ENCODE measurements around the gene PSMA6. TPM values are rescaled to one million over a fixed set of nuclear protein-coding genes. Genes with fewer than 3 reads are reported as not detected.

PSMA6 gene
- polyA plus RNA-seq, 1 donor (not counting 4 experiments of a cell fraction or from before 2014, with no cell fraction given) = 326 TPM

- Histone ChIP-seq H3K27ac (ENCODE audit: control insufficient read depth, insufficient read depth, low read length) (no peak overlapping the region), H3K79me2 (ENCODE audit: control insufficient read depth, insufficient read depth, low read length) (no peaks in the 10 kb centered on the region), H3K9ac (ENCODE audit: control insufficient read depth, extremely low read depth, insufficient read depth, low read length) (no peak overlapping the region), H4K20me1 (ENCODE audit: control insufficient read depth, extremely low read depth, insufficient read depth, low read length) (no peaks in the 10 kb centered on the region), H3K4me3 (ENCODE audit: control insufficient read depth in 2 of 3, extremely low read depth in 1 of 3, insufficient read depth in 2 of 3, low read depth in 1 of 3, low read length in 3 of 3) (no peak overlapping the region), H3K9me1 (ENCODE audit: control insufficient read depth, extremely low read depth, insufficient read depth, low read length) (peaks cover 3% of the 10 kb centered on the region), H3K9me3 (ENCODE audit: control insufficient read depth, low read depth, low read length) (peaks cover 2% of the 10 kb centered on the region), H2AFZ (ENCODE audit: control insufficient read depth, low read length) (no peak overlapping the region), H3K27me3 (ENCODE audit: control insufficient read depth, extremely low read depth, insufficient read depth, low read length) (no peaks in the 10 kb centered on the region), H3K4me1 (ENCODE audit: control insufficient read depth, extremely low read depth, insufficient read depth, low read length) (peaks cover 26% of the 10 kb centered on the region), H3K36me3 (ENCODE audit: control insufficient read depth in 2 of 2, extremely low read depth in 1 of 2, insufficient read depth in 2 of 2, low read length in 2 of 2) (no peaks in the 10 kb centered on the region), H3K4me2 (ENCODE audit: control insufficient read depth, extremely low read depth, insufficient read depth, low read depth, low read length) (no peak overlapping the region)
- no peak for FAIRE-seq
- no peak for TF ChIP-seq EZH2 (IDR thresholded peaks at IDR 0.05; ENCODE audit: low read length)
- TF ChIP-seq CTCF (optimal IDR thresholded peaks at IDR 0.05 in 1 of 3, IDR thresholded peaks at IDR 0.05 in 1 of 3, conservative IDR thresholded peaks at IDR 0.05 in 1 of 3; ENCODE audit: extremely low read depth in 1 of 3, insufficient read depth in 2 of 3, low read length in 3 of 3) = no peak
- dilution Hi-C loops (cut with MboI; ENCODE audit: extremely low pct_ligation_motif_present, low sequenced_read_pairs) = no loop called here
- no peak for DNase-seq (ENCODE audit: low read depth, low spot score)
These were observed 74.4 kb downstream of the PSMA6 start for GRCh38 chr14:35366521-35366976.

- no peaks in the 10 kb centered on the region for H3K27me3 ChIP-seq (ENCODE audit: control insufficient read depth, extremely low read depth, insufficient read depth, low read length)
- TF ChIP-seq EZH2 (IDR thresholded peaks at IDR 0.05; ENCODE audit: low read length) (no peak), CTCF (optimal IDR thresholded peaks at IDR 0.05 in 1 of 3, IDR thresholded peaks at IDR 0.05 in 1 of 3, conservative IDR thresholded peaks at IDR 0.05 in 1 of 3; ENCODE audit: extremely low read depth in 1 of 3, insufficient read depth in 2 of 3, low read length in 3 of 3) (no peak)
- H4K20me1 ChIP-seq (ENCODE audit: control insufficient read depth, extremely low read depth, insufficient read depth, low read length) = no peaks in the 10 kb centered on the region
- no peak overlapping the region for H3K4me2 ChIP-seq (ENCODE audit: control insufficient read depth, extremely low read depth, insufficient read depth, low read depth, low read length)
- H3K4me3 ChIP-seq (ENCODE audit: control insufficient read depth in 2 of 3, extremely low read depth in 1 of 3, insufficient read depth in 2 of 3, low read depth in 1 of 3, low read length in 3 of 3) = no peak overlapping the region
- H3K4me1 ChIP-seq (ENCODE audit: control insufficient read depth, extremely low read depth, insufficient read depth, low read length) = peaks cover 26% of the 10 kb centered on the region
- FAIRE-seq (no peak), DNase-seq (ENCODE audit: low read depth, low spot score) (no peak)
- H3K36me3 ChIP-seq (ENCODE audit: control insufficient read depth in 2 of 2, extremely low read depth in 1 of 2, insufficient read depth in 2 of 2, low read length in 2 of 2) = no peaks in the 10 kb centered on the region
- dilution Hi-C loops (cut with MboI; ENCODE audit: extremely low pct_ligation_motif_present, low sequenced_read_pairs) = no loop called here
- peaks cover 3% of the 10 kb centered on the region for H3K9me1 ChIP-seq (ENCODE audit: control insufficient read depth, extremely low read depth, insufficient read depth, low read length)
- no peak overlapping the region for H3K27ac ChIP-seq (ENCODE audit: control insufficient read depth, insufficient read depth, low read length)
- H3K9ac ChIP-seq (ENCODE audit: control insufficient read depth, extremely low read depth, insufficient read depth, low read length) = no peak overlapping the region
- no peak overlapping the region for H2AFZ ChIP-seq (ENCODE audit: control insufficient read depth, low read length)
- peaks cover 4% of the 10 kb centered on the region for H3K9me3 ChIP-seq (ENCODE audit: control insufficient read depth, low read depth, low read length)
- H3K79me2 ChIP-seq (ENCODE audit: control insufficient read depth, insufficient read depth, low read length) = no peaks in the 10 kb centered on the region
These were observed 74.8 kb downstream of the PSMA6 start for GRCh38 chr14:35367056-35367372.

Other genes with a start within 250 kb of the PSMA6 start
- 39.7 to 53.1 TPM (median 41.6 TPM) in 3 replicates for gene FAM177A1, start 246.1 kb upstream of the PSMA6 start, polyA plus RNA-seq
- 4.2 to 9.8 TPM (median 7.7 TPM) in 3 replicates for gene PPP2R3C, start 170.4 kb upstream of the PSMA6 start, polyA plus RNA-seq
- gene PRORP, start 169.8 kb upstream of the PSMA6 start, polyA plus RNA-seq = 46.6 to 51.9 TPM (median 48.2 TPM) in 3 replicates
- 35.2 to 123 TPM (median 92.6 TPM) in 3 replicates for gene NFKBIA, start 112.4 kb downstream of the PSMA6 start, polyA plus RNA-seq
- not detected in 3 replicates for gene INSM2, start 241.8 kb downstream of the PSMA6 start, polyA plus RNA-seq